CD4-positive, alpha-beta T cell treated with Interleukin-4 for 4 hours (primary cell): ENCODE results near the gene APBB2.
"Not testable (repeated sequence)": the region's sequence is repeated elsewhere in the genome, so short reads cannot be mapped to it uniquely, and the experiment has no call there.

Experiments used
- DNase-seq: peaks from one replicate; pipeline ENCODE4 v3.0.0-alpha.2; 2020

APBB2 gene

DNA sequence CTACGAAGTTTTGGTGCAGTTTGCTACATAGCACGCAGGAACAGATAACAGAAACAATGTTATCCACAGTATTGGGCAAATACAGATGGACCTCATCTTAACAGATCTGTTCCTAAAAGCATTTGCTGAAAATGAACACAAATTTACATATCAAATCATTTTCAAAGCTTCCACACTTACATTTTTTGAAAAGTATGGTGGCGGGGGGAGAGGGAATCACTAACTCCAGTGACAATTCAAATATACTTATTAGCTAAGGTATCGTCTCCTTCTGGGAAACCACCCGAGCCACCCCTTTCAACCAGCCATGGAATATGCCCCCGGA, 289.6 kb downstream of the APBB2 start:
- no peak for DNase-seq

DNA sequence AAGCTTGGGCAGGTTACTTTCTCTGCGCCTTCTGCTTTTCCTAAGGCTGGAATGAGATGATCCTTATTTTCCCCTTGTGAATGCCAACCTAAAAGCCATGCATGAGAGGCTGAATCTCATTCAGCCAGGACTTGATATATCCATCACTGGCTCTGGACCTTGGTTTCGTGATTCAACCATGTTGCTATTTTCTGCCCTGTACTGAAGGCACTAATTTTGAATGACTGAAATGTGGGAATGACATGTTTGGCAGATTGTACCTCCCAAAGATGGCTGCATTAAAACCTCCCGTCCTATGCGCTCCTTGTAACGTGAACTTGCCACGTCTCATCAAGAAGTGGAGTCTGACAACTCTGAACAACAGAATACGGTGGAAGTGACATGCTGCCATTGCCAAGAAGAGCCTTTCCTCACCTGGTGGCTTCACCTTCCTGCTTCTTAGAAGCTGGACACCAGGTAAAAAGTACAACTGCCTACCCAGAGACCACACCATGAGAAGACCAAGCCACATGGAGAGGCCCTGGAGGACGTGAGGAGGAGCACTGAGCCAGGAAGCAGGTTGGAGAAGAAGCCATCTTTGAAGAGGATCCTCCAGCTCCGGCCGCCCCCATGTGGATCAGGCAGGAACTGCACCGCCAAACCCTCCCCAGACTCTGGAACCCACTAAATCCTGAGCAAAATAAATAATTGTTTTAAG, 290.1 kb downstream of the APBB2 start:
- DNase-seq, result peak; percentile 59

DNA sequence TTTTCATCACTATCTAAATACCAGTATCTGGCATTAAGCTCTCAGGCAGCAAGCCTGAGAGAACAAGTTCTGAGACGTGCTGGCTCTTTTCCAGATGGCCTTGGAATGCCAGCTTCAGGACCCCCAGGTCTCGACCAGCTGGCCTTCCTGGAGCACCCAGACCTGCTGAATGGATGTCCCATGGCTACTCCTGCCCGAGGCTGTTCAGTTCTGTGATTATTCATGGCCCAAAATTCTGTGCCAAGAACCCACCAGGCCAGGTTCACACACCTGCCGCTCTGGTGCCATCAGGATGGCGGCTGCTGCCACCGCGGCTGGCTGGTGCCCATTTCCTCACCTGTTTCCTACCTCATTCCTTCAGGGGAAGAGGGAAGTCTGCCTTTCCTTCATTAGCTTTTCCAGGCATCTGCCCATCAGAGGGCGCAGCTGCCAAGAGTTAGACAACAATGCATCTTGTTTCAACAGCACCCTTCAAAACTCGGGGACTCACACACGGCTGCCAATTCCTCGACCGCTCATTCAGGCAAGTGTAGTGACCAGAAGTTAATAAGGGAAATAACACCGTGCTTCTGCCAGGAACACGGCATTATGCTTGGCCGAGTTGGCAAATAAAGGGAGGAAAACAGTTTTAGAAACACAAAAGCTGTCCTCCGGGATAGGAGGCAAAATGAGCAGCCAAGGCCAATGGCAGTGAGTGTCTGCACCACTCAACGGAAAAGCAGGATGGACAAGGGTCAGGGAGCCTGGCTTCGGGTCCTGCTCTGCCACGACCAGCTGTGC, 290.8 kb downstream of the APBB2 start:
- no peak for DNase-seq

DNA sequence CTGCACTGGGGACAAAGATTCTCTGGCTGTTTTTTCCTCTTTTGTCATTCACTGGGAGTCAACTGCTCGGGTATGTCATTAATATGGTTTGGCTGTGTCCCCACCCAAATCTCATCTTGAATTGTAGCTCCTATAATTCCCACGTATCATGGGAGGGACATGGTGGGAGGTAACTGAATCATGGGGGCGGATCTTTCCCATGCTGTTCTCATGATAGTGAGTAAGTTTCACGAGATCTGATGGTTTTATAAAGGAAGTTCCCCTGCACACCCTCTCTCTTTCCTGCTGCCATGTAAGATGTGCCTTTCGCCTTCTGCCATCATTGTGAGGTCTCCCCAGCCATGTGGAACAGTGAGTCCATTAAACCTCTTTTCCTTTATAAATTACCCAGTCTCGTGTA, 294.4 kb downstream of the APBB2 start:
- not testable (repeated sequence) for DNase-seq

DNA sequence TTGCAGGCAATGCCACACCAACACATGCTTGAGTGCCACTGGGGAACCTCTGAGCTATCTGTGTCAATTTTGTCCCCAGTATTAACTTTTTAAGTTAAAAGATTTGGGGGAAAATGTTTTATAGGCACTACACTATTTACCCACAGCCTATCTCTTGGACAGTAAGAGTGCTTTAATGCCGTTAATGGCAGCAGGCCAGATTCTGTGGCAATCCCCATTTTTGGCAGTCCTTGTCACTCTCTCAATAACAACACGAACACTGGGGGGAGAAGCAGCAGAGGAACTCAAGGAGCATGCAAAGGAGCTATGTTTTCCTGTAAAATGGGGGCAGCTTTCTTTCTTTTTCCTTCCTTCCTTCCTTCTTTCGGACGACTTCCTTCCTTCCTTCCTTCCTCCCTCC, 296.0 kb downstream of the APBB2 start:
- DNase-seq, result no peak

DNA sequence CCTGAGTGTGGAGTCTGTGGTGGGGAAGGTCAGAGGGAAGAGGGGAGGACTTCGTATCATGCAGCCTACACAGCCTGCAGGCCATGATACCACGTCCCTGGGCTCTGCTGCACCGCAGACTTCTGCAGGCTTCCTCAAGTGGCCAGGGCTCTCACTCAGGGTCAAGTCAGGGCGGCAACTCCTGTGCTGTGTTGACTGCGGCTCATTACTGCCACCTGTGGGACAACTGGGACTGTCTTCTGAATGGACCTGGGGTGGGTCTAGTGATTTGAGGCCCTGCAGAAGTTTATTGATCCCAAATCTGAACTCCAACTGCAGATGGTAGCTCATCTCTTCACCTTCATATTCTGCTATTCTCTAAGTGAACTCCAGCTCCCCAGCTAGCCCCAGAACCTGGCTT, 297.5 kb downstream of the APBB2 start:
- DNase-seq, result no peak

DNA sequence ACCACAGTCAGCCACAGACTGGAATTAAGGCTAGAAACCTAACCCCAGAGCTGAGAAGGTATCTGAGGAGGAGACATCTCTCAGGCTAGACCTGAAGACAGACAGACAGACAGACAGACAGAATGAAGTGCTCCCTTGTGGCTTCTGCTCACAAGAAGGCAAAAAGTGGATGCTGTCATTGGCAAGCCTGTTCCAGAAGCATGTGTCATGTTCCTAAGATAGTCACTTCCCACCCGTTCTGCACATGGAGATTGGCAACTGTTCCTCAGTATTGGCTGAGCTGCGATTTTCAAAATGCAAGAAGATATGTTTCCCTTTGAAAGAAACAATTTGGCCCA, 298.2 kb downstream of the APBB2 start:
- no peak for DNase-seq

DNA sequence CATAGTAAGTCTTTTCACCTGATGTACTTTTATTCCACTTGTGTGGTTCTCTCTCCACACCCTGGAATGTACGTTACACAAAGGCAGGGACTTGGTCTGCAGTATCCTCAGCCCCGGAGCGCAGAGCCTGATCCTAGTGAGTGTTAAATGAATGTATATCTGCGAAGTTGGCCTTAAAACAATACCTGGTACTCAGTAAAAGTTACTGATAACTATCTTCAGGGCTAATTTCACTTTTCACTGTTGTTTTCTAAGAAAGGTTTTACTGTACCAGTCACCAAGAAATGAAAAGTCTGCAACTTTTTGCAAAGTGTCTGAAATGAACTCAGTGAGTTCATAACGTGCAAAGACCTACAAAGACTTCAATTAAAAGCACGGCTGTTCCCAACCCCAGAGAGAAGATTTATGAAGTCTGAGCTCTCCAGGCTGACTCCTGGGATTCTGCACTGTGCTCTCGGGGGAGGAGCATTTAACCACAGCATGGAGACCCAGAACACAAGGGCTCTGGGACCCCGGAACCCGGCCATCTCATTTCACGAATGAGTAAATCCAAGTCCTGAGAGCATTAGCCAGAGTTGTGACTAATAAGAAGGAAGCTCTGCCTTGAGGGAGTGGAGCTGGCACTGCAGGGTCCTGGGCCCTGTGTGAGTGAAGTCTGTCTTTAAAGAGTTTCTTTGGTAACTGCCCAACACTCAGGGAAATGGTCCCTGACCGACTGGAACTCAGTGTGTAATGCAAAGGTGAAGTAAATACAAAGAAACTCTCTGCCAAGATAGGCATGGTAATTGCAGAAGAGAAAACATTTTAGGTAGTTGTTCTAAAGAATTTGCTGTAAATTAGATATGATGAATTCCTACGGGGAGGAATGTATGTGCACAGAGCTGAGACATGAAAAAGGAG, 298.8 kb downstream of the APBB2 start:
- DNase-seq, result no peak

DNA sequence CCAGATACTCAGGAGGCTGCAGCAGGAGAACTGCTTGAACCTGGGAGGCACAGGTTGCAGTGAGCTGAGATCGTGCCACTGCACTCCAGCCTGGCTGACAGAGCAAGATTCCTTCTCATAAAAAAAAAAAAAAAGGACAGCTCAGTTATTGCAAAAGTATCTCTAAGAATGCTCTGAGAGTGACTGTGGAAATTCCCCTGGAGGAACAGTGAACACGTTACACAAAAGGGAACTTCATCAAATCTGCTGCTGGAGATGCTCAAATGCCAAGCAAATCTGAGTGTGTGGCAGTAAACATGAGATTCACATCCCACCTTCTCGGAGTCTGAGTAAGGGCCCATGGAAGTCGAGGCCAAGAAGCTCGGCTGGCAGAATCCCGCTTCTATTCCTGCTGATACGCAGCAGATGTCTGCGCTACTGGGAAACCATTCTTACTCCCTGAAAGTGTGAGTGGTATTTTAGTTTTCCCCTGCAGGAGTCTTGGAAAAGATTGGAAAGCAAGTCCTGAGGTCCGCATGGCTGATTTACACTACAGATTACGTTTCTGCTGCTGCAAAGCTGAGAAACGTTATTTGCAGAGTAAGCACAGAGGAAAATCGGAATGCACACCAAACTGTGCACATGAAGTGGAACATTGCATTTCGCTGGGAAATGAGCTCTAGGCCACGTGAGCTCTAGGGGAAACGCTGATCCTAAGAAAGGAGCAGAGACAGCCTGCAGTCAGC, 301.7 kb downstream of the APBB2 start:
- DNase-seq, result no peak

DNA sequence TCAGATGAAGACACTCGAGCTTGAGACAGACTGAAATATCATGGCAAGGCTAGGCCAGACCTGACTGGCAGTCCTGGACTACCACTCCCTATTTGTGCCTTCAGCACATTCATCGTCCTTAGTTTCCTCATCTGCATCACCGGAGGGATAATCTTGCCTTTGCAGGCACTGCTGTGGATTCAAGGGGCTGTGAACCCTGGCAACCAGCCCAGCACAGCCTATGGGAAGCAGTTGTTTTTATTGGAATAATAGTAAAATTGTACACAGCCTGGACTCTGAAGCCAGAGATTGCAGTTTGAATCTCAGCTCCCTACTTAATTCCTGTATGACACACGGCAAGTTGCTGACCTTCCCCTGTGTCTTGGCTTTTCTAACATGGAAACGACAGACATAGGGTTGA, 303.6 kb downstream of the APBB2 start:
- no peak for DNase-seq

DNA sequence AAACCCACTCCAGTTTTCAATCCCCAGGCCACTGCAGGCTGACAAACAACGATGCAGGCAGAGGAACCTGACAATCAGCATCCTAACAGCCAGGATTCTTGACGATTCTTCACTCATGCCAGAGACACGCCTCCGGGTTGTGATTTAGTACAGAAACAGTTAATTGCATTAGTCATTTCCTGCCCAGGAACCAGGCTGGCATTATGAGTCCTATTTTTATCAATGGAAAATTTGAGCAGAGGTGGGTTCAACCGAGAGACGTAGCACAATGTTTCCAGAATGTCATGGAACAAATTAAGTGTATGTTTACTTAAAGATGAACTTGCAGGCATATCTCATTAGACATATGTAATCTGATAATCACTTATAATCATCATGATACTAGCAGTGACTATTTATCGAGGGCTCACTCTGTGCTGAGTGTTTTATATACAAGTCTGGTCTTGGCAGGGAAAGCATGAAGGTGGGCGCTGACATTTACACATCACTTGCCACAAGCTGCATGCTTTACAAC, 304.9 kb downstream of the APBB2 start:
- DNase-seq, result no peak

DNA sequence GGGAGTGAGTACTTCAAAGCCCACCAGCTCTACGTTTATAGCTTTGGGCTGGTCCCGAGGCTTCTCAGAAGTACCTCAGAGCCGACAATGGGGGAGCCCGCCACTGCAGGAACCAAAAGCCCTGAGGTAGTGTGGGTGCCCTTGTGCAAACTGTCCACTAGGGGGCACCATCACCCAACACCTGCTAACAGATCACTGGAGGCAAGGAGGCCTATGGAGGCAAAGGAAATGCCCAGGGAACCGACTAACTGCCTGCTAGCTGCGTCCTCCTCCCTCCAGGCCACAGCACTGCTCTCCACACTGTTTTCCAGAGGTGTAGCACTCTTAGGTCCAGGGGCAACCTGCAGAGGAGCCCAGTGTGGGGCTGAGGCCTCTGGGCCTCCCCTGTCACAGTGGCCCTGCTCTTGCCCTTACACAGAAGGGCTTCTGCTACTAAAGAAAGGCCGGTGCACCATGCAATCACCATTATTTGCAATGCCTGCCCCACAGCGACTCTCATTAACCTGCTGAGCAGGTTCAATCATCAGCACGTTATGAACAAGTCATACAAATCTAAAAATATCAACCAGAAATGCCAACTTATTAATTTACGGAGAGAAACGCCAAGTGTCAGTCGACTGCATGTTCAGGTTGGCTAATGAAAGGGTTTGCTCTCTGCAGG, 305.5 kb downstream of the APBB2 start:
- DNase-seq, result peak; percentile 52

DNA sequence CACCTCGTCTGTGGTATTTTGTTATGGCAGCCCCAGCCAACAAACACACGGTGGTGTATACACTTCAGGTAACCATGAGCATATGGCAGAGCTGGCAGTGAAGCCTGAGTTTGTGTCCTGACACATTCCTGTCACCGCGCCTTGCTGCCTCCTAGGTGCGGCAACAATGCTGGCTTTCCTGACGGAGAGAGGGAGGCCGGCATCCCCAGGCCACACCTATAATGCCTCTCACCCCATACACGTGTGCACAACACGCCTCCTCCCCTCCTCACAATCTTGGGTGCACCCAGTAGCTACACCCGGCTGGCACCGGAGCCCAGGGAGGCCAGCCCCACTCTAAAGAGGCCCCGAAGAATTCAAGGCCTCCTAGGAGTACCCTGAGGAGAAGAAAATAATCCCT, 306.0 kb downstream of the APBB2 start:
- DNase-seq, result no peak

DNA sequence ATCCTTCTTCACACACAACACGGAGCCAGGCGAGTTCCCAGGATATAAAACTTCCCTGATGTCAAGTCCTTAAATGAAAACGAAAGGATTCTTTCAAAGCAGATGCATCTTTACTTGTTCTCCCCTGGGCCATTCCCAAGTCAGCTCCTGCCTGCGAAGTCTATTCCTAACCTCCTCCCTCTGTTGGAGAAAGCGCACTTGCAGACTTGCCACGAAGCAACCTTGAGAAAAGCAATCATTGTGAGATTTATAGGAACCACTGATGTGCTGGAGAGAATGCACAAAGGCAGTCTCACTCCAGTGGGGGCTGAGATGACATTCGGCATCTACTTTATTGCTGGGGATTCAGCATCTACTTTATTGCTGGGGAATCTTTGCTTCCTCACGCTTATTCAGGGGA, 308.9 kb downstream of the APBB2 start:
- no peak for DNase-seq

DNA sequence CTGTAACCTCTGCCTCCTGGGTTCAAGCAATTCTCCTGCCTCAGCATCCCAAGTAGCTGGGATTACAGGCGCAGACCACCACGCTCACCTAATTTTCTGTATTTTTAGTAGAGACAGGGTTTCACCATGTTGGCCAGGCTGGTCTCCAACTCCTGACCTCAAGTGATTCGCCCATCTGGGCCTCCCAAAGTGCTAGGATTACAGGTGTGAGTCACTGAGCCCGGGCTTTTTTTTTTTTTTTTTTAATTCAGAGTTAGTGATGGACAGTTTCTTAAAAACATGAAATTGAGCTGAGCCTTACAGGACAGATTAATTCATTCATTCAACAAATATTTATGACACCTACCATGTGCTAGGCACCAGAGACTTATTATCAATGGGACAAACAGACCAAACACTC, 313.8 kb downstream of the APBB2 start:
- DNase-seq, result not testable (repeated sequence)

DNA sequence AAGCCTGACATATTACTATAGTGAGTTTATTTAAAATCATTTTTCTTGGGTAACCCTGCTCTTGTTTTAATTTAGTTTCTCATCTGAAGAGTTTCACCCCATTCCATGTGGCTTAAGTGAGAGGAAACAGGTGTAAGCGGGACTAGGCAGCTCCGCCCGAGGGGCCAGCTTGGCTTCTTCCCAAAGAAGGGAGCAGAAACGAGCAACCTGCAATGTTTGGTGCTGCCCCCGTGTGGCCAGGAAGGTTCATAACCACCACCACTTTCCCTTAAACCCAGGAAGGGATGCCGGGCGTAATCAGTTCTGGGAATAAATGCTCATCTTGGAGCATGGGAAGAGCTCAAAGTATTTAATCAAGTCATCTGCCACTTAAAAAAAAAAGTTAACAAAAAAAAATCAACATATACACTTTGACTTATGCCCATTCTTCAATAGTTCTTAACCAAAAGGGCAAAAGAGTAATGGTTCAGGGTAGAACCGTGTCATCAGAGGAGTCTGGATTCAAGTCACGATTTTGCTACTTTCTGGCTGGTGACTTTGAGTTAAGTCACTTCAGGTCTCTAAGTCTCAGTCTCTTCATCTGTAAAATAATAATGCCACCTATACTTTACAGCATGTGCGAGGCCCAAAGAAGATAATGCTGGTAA, 316.7 kb downstream of the APBB2 start:
- peak; percentile 46 for DNase-seq

DNA sequence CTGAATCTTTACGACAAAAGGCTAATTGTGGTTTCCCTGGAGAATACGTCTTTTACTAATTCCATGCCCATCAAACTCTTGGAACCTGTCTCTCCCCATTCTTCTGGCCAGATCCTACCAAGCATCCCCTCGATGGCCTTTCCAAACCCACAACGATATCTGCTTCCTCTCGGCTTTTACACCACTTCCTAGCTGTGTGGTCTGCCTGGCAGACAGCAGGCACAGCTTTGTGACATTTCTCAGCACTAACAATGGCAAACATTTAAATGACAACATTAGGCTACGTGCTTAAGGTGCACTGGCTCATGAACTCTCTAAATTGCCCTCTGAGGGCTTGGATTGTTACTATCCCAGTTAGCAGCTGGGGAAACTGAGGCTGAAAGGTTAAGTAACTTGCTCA, 323.6 kb downstream of the APBB2 start:
- no peak for DNase-seq

DNA sequence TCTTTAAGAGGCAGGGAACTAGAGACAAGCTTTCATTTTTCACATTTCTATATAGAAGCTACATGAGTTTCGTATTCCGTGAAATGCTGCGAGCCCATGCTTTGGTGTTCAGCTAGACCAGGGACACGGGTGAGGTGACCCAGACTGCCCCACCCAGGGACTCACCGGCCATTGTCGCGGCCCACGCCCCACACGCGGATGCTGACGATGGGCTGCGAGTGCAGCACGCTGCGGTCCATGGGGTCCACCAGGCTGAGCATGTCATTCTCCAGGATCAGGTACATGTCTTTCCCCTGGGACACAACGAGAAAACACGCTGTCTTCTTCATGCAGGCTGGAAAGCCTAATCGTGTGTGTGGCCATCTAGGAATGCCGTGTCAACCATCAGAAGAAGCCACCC, 324.1 kb downstream of the APBB2 start:
- DNase-seq, result no peak

DNA sequence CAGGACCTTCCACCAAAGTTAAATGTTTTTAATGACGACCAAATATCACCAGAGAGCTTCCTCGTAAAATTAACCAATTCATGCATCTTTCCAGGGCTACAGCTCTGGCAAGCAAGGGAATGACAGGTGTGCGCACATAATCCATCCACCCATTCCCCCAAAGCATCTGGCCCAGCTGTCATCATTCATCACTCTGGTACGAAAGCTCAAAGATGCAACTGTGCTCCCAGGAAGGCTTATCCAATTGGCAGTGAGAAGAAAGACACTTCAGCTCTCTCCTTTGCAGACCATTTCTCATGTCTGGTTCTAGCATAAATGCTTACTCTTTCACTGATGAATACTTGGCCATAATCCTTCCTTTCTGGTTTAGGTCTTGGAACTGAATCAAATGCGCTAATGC, 325.4 kb downstream of the APBB2 start:
- DNase-seq, result no peak

DNA sequence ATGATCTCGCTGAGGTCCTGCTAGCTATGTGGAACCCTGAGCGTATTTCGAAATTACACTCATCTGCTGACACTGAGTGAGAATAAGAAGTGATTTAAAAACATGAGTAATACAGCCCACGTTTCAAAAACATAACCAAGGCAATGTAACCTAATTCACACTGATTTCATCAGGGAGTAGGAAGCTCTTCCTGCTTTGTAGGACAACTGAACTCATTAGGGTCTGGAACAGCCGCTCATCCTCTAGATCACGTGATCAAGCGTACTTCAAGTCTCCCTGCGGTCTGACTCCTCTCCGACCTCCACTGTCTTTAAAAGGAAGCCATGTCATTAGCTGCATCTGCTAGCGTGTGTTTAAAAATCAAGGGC, 326.6 kb downstream of the APBB2 start:
- no peak for DNase-seq

DNA sequence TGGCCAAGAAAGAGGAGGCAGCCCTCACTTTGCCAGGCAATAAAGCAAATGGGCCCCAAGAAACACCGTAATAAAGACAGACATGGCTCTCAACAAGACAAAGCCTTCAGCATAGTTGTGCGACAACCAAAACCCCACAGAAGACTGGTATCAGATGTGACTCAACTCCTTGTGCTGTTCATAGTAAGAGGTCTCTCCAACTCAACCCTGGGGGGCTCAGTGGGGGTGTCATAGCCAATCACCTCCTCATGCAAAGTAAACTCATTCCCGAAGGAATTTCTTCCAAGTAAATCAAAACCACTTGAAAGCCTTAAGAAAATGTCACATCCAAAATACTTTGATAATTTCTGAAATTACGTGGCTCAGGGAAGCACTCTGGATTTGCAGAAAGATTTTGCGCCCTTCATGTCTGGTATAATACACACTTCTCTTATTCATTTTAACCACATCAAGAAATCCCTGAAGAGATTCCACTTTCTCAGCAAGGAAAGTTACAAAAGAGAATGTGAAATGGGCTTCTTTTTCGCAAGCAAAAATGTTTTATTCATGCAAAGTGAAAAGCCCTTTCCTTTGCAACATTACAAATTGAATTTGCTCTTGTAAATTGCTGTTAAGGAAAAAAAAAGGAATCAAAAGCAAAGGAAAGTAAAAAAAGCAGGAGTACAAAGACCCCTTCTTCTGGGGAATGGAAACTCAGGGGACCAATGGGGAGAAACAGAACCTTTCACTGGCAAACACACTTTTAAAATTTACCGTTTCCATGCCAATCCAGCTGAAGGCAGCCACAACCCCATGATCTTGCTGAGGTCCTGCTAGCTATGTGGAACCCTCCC, 327.2 kb downstream of the APBB2 start:
- DNase-seq, result no peak
